K562 (cell line): Measurements from ENCODE around the gene ZDHHC5. TPM values are rescaled to one million over a fixed set of nuclear protein-coding genes. Genes with fewer than 3 reads are reported as not detected.

Experiments used
- ATAC-seq: fragments of 200-7000 bp; cut with Tn5 transposase; 3 replicates; pipeline ENCODE4 v1.9.1; 2020; ENCODE audit warnings: moderate library complexity
- BruUV-seq: library from RNA; stranded (reverse); fragments of 400-500 nt; replicated peaks from 2 replicates; lab custom pipeline; 2021; lab: Mats Ljungman, UMichigan
- CTCF ChIA-PET: fragments of 300-600 bp; formaldehyde crosslinking; extraction: SDS; loops from one replicate; lab custom pipeline; 2021; ENCODE audit warnings: low intra/inter-chr PET ratio; lab: Yijun Ruan, JAX
- POLR2A ChIA-PET: fragments of 300-600, 350-650 bp; sonication (Branson Sonifier 250); formaldehyde crosslinking; extraction: SDS; loops from one replicate; lab custom pipeline; 2021; ENCODE audit warnings: antibody characterized with exemption, inconsistent platforms; lab: Yijun Ruan, JAX
- DNase-seq, 4 experiments: peaks; one replicate each; pipeline versions ENCODE4 v3.0.0 to v3.0.0-alpha.2; 2011 to 2018; ENCODE audit warnings: low spot score in 3 of 4, mixed read lengths in 3 of 4; ENCODE audit errors: extremely low read depth in 1 of 4
- FAIRE-seq: peaks from 2 replicates; lab custom pipeline; 2011; peaks lifted over from hg19 to GRCh38; lab: Jason Lieb, UNC
- H2AFZ ChIP-seq: 2 replicates; pipeline ENCODE4 v1.6.0; 2011; ENCODE audit warnings: low read depth, low read length, control low read depth, inconsistent platforms
- H3K27ac ChIP-seq: fragments of 200-600 bp; 3 replicates; pipeline ENCODE4 v1.8.0; 2011; ENCODE audit warnings: low read depth, mild to moderate bottlenecking, control low read depth, inconsistent platforms, low read length, moderate library complexity, mixed read lengths; ENCODE audit errors: extremely low read depth
- H3K27me3 ChIP-seq, 2 experiments: fragments of 300-600 bp in 1 of 2; 2 replicates in 1 of 2; 3 replicates in 1 of 2; pipeline versions ENCODE4 v1.6.0 to v1.8.0; 2011; ENCODE audit warnings: inconsistent platforms in 2 of 2, low read length in 2 of 2, mild to moderate bottlenecking in 1 of 2, mixed read lengths in 1 of 2, moderate library complexity in 1 of 2; ENCODE audit not compliant: control insufficient read depth in 2 of 2, insufficient read depth in 2 of 2
- H3K36me3 ChIP-seq: fragments of 300-600 bp; 3 replicates; pipeline ENCODE4 v1.8.0; 2011; ENCODE audit warnings: mild to moderate bottlenecking, low read length, inconsistent platforms; ENCODE audit not compliant: control insufficient read depth, insufficient read depth
- H3K4me1 ChIP-seq, 2 experiments: fragments of 200-600 bp in 1 of 2; replicated peaks in 1 of 2; 2 replicates in 1 of 2; 3 replicates in 1 of 2; pipeline versions ENCODE4 v1.5.1 to v1.8.0; 2011; ENCODE audit warnings: inconsistent platforms in 2 of 2, low read length in 2 of 2, mild to moderate bottlenecking in 1 of 2, mixed read lengths in 1 of 2, moderate library complexity in 1 of 2; ENCODE audit not compliant: control insufficient read depth in 2 of 2, insufficient read depth in 2 of 2
- H3K4me2 ChIP-seq: 2 replicates; pipeline ENCODE4 v1.6.1; 2011; ENCODE audit warnings: low read length, control low read depth, inconsistent platforms, mixed read lengths; ENCODE audit not compliant: insufficient read depth
- H3K4me3 ChIP-seq: fragments of 200-600 bp; sonication (generic), shearing (Covaris generic); 2 replicates; pipeline ENCODE4 v1.5.1; 2016; ENCODE audit warnings: control low read depth, inconsistent platforms
- H3K79me2 ChIP-seq: fragments of 200-600 bp; 3 replicates; pipeline ENCODE4 v1.8.0; 2011; ENCODE audit warnings: low read length, inconsistent platforms; ENCODE audit not compliant: control insufficient read depth, insufficient read depth
- H3K9ac ChIP-seq, 2 experiments: 2 replicates each; pipeline versions ENCODE4 v1.6.0 to v1.6.1; 2011; ENCODE audit warnings: low read depth in 2 of 2, low read length in 2 of 2, control low read depth in 1 of 2, inconsistent platforms in 1 of 2, mild to moderate bottlenecking in 1 of 2, mixed read lengths in 1 of 2; ENCODE audit not compliant: insufficient read depth in 1 of 2
- H3K9me1 ChIP-seq: one replicate; pipeline ENCODE4 v1.6.0; 2011; ENCODE audit warnings: inconsistent platforms, mild to moderate bottlenecking, low read length, moderate library complexity; ENCODE audit not compliant: control insufficient read depth, insufficient read depth
- H3K9me3 ChIP-seq: replicated peaks from 2 replicates; pipeline ENCODE4 v1.5.1; 2011; ENCODE audit warnings: low read depth, low read length, inconsistent platforms; ENCODE audit not compliant: control insufficient read depth, insufficient read depth
- H4K20me1 ChIP-seq: replicated peaks from 2 replicates; pipeline ENCODE4 v1.6.1; 2011; ENCODE audit warnings: low read length, inconsistent platforms, mixed read lengths; ENCODE audit not compliant: control insufficient read depth, insufficient read depth
- CCAR2 ChIP-seq: fragments of 200-400 bp; formaldehyde crosslinking; IDR thresholded peaks from 2 replicates; pipeline ENCODE4 v1.6.1; 2017; ENCODE audit warnings: mild to moderate bottlenecking, low read depth, low read length
- HNRNPH1 ChIP-seq: fragments of 200-400 bp; formaldehyde crosslinking; optimal IDR thresholded peaks from 2 replicates; pipeline ENCODE3; 2017; ENCODE audit warnings: low read depth, mild to moderate bottlenecking, low read length, moderate library complexity
- HOXB6 ChIP-seq: fragments of 250-450 bp; sonication (Bioruptor Pico); IDR thresholded peaks from 2 replicates; pipeline ENCODE4 v1.5.1; 2022; ENCODE audit warnings: mild to moderate bottlenecking, borderline replicate concordance
- ILK ChIP-seq: fragments of 450-650 bp; IDR thresholded peaks from 2 replicates; pipeline ENCODE4 v1.6.1; 2016; ENCODE audit warnings: missing genetic modification characterization, low read depth, mild to moderate bottlenecking, missing compliant biosample characterization, moderate library complexity, borderline replicate concordance
- POLR3A ChIP-seq: IDR thresholded peaks from 2 replicates; pipeline ENCODE4 v1.6.1; 2011; ENCODE audit warnings: borderline replicate concordance, mild to moderate bottlenecking, moderate library complexity; ENCODE audit not compliant: insufficient read length, insufficient read depth; ENCODE audit errors: extremely low read depth
- POU5F1 ChIP-seq: fragments of 150-350 bp; IDR thresholded peaks from 2 replicates; pipeline ENCODE4 v1.6.1; 2014; ENCODE audit warnings: borderline replicate concordance, low read length, low read depth, mild to moderate bottlenecking; ENCODE audit not compliant: partially characterized antibody
- SPI1 ChIP-seq: IDR thresholded peaks from 2 replicates; pipeline ENCODE4 v1.6.1; 2011; ENCODE audit warnings: low read depth, low read length, control low read depth, borderline replicate concordance
- ZNF253 ChIP-seq: fragments of 250-450 bp; sonication (Bioruptor Pico); conservative IDR thresholded peaks from 2 replicates; pipeline ENCODE4 v1.6.1; 2021; ENCODE audit warnings: mild to moderate bottlenecking
- WGBS: fragments of 100-300 bp; shearing (Covaris generic); methylation state at CpG from one replicate; pipeline ENCODE4 v1.1.6; 2016; ENCODE audit warnings: low coverage, mixed read lengths; ENCODE audit not compliant: insufficient coverage; ENCODE audit errors: missing lambda C conversion rate; 5-methylcytosine and 5-hydroxymethylcytosine counted together
- in situ Hi-C: fragments of 300-500 bp; cut with MboI; formaldehyde crosslinking; loops from 4 replicates; pipeline ENCODE4 v1.15.0; 2018; ENCODE audit warnings: inconsistent platforms, mixed read lengths
- intact Hi-C: fragments of 100-400 bp; cut with micrococcal nuclease; formaldehyde crosslinking; loops from 2 replicates; pipeline ENCODE4 v1.14.2; 2022
- polyA plus RNA-seq, 8 experiments: library from polyadenylated mRNA; depleted of rRNA in 4 of 8; stranded (reverse) in 5 of 8; unstranded in 3 of 8; fragments of >200 nt; fragmentation: Nextera tagmentation in 2 of 8; fragmentation: Illumina TruSeq in 1 of 8; extraction: Ambion mirVana in 2 of 8; extraction: Trizol in 1 of 8; gene quantifications; 2 replicates each; pipeline versions ENCODE4 v1.2.1 to v1.2.3, GENCODE V29; 2011 to 2014; ENCODE audit warnings: inconsistent platforms in 1 of 8, missing spikeins in 1 of 8
- total RNA-seq, 7 experiments: library from RNA; depleted of rRNA in 6 of 7; stranded (reverse); fragments of >200 nt in 6 of 7; fragmentation: Illumina TruSeq in 2 of 7; extraction: Trizol in 2 of 7; gene quantifications; 2 replicates each; pipeline versions ENCODE4 v1.2.1 to v1.2.3, GENCODE V29; 2011 to 2021; ENCODE audit warnings: low replicate concordance in 1 of 7
- TF ChIP-seq, protein P1 (sequence below): sonication (generic); formaldehyde crosslinking; IDR thresholded peaks from 2 replicates; pipeline ENCODE4 v1.8.0; 2022; ENCODE audit warnings: mild to moderate bottlenecking, missing genetic modification reagents
- TF ChIP-seq, protein P2 (sequence below), 3 experiments: fragments of 200-800 bp in 1 of 3; sonication (Bioruptor generic) in 1 of 3; sonication (generic) in 1 of 3; formaldehyde crosslinking in 1 of 3; IDR thresholded peaks; 2 replicates each; pipeline versions ENCODE4 v1.6.1 to v1.8.0; 2016 to 2022; ENCODE audit warnings: mild to moderate bottlenecking in 2 of 3, missing compliant biosample characterization in 2 of 3, missing genetic modification characterization in 2 of 3, missing genetic modification reagents in 1 of 3

Gene ZDHHC5
- total and polyA plus RNA-seq, 9 of the 15 experiments (the other 6 are each of a cell fraction or from before 2014, with no cell fraction given) = 3.8 to 64.2 (median 35.9) TPM

DNA sequence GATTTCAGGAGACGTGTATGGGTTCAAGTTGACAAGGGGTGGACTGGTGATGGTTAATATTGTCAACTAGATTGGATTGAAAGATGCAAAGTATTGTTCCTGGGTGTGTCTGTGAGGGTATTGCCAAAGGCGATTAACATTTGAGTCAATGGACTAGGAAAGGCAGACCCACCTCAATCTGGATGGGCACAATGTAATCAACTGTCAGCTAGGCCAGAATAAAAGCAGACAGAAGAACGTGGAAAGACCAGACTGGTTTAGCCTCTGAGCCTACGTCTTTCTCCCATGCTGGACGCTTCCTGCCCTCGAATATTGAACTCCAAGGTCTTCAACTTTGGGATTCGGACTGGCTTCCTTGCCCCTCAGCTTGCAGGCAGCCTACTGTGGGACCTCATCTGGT lies 16.5 kb upstream of the ZDHHC5 start:
- Histone ChIP-seq H3K9me1 (no peaks in the 10 kb centered on the region), H4K20me1 (no peaks in the 10 kb centered on the region; the same call in 1 of the 2 replicates), H3K9ac (no peak overlapping the region), H3K4me2 (no peak overlapping the region), H3K4me1 (peaks cover 36 to 38% of the 10 kb centered on the region in 2 experiments), H3K27me3 (peaks cover 0 to 11% of the 10 kb centered on the region in 2 experiments; a peak in 2 of 5 replicates), H3K27ac (no peak overlapping the region), H3K4me3 (no peak overlapping the region), H3K9me3 (no peaks in the 10 kb centered on the region), H3K79me2 (no peaks in the 10 kb centered on the region), H2AFZ (no peak overlapping the region), H3K36me3 (no peaks in the 10 kb centered on the region)
- TF ChIP-seq CCAR2 (no peak), HNRNPH1 (no peak), HOXB6 (CRISPR knock-in tag) (no peak), ZNF253 (CRISPR knock-in tag) (no peak), POLR3A (no peak), SPI1 (no peak), POU5F1 (no peak), ILK (no peak)
- TF ChIP-seq, protein P1, sequence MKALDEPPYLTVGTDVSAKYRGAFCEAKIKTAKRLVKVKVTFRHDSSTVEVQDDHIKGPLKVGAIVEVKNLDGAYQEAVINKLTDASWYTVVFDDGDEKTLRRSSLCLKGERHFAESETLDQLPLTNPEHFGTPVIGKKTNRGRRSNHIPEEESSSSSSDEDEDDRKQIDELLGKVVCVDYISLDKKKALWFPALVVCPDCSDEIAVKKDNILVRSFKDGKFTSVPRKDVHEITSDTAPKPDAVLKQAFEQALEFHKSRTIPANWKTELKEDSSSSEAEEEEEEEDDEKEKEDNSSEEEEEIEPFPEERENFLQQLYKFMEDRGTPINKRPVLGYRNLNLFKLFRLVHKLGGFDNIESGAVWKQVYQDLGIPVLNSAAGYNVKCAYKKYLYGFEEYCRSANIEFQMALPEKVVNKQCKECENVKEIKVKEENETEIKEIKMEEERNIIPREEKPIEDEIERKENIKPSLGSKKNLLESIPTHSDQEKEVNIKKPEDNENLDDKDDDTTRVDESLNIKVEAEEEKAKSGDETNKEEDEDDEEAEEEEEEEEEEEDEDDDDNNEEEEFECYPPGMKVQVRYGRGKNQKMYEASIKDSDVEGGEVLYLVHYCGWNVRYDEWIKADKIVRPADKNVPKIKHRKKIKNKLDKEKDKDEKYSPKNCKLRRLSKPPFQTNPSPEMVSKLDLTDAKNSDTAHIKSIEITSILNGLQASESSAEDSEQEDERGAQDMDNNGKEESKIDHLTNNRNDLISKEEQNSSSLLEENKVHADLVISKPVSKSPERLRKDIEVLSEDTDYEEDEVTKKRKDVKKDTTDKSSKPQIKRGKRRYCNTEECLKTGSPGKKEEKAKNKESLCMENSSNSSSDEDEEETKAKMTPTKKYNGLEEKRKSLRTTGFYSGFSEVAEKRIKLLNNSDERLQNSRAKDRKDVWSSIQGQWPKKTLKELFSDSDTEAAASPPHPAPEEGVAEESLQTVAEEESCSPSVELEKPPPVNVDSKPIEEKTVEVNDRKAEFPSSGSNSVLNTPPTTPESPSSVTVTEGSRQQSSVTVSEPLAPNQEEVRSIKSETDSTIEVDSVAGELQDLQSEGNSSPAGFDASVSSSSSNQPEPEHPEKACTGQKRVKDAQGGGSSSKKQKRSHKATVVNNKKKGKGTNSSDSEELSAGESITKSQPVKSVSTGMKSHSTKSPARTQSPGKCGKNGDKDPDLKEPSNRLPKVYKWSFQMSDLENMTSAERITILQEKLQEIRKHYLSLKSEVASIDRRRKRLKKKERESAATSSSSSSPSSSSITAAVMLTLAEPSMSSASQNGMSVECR (CRISPR knock-in tag) = no peak
- TF ChIP-seq, protein P2, sequence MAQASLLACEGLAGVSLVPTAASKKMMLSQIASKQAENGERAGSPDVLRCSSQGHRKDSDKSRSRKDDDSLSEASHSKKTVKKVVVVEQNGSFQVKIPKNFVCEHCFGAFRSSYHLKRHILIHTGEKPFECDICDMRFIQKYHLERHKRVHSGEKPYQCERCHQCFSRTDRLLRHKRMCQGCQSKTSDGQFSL (CRISPR knock-in tag; IDR thresholded peaks at IDR 0.05) = no peak
- TF ChIP-seq, protein P2 (tag; IDR thresholded peaks at IDR 0.05) = no peak
- intact Hi-C loops = no loop called here
- no peak for FAIRE-seq
- WGBS = 71% methylated on average over 7 of the region's 7 CpGs
- in situ Hi-C loops = loop anchor here (25.0 kb wide), 1 partner anchor 861 kb away; the partner anchor contains the start of gene OR5B21
- no peak for ATAC-seq
- POLR2A ChIA-PET = no interaction called here
- DNase-seq = no peak
- no TSS peak for BruUV-seq
- CTCF ChIA-PET = interaction anchor here (0.6 kb wide), 1 partner anchor 16 kb away, joined by 7 read pairs; no protein-coding TSS in a partner anchor
